Endodermal cell (in vitro differentiated cells): ENCODE results near the gene ARHGAP10. TPM values are rescaled to one million over a fixed set of nuclear protein-coding genes. Genes with fewer than 3 reads are reported as not detected.

Experiments used
- DNase-seq: peaks from one replicate; pipeline ENCODE4 v3.0.0-alpha.2; 2017
- H3K27ac ChIP-seq: 2 replicates; pipeline ENCODE4 v1.5.1; 2013; ENCODE audit warnings: mild to moderate bottlenecking, low read depth, low read length, moderate library complexity
- H3K27me3 ChIP-seq: 2 replicates; pipeline ENCODE4 v1.6.1; 2013; ENCODE audit warnings: mild to moderate bottlenecking, low read length, moderate library complexity; ENCODE audit not compliant: insufficient read depth, control insufficient read depth, poor library complexity, severe bottlenecking
- H3K36me3 ChIP-seq: 2 replicates; pipeline ENCODE4 v1.7.0; 2013; ENCODE audit warnings: mild to moderate bottlenecking, low read length, moderate library complexity; ENCODE audit not compliant: control insufficient read depth, insufficient read depth
- H3K4me1 ChIP-seq: one replicate; pipeline ENCODE4 v1.7.0; 2013; ENCODE audit warnings: low read length; ENCODE audit not compliant: control insufficient read depth, insufficient read depth
- H3K4me3 ChIP-seq: 2 replicates; pipeline ENCODE4 v1.5.1; 2013; ENCODE audit warnings: mild to moderate bottlenecking, low read length, moderate library complexity
- H3K9ac ChIP-seq: 2 replicates; pipeline ENCODE4 v1.6.1; 2013; ENCODE audit warnings: mild to moderate bottlenecking, low read length, moderate library complexity; ENCODE audit not compliant: poor library complexity, severe bottlenecking; ENCODE audit errors: extremely low read depth
- H3K9me3 ChIP-seq: 2 replicates; pipeline ENCODE4 v1.6.1; 2013; ENCODE audit warnings: mild to moderate bottlenecking, low read length, moderate library complexity; ENCODE audit not compliant: control insufficient read depth
- H3K27ac Mint-ChIP-seq: 2 replicates; pipeline ENCODE4 v1.8.0; 2020; ENCODE audit warnings: mixed read lengths
- H3K27me3 Mint-ChIP-seq: 2 replicates; pipeline ENCODE4 v1.8.0; 2021; ENCODE audit warnings: mild to moderate bottlenecking, mixed read lengths; ENCODE audit not compliant: insufficient read depth
- H3K36me3 Mint-ChIP-seq: 2 replicates; pipeline ENCODE4 v1.8.0; 2020; ENCODE audit warnings: low read depth, mixed read lengths
- H3K4me1 Mint-ChIP-seq: 2 replicates; pipeline ENCODE4 v1.8.0; 2020; ENCODE audit warnings: mixed read lengths
- H3K4me3 Mint-ChIP-seq: 2 replicates; pipeline ENCODE4 v1.8.0; 2020; ENCODE audit warnings: mild to moderate bottlenecking, moderate library complexity, mixed read lengths
- H3K9me3 Mint-ChIP-seq: 2 replicates; pipeline ENCODE4 v1.8.0; 2020; ENCODE audit warnings: mild to moderate bottlenecking, mixed read lengths
- CTCF ChIP-seq: fragments of 200-600 bp; sonication (generic); conservative IDR thresholded peaks from 2 replicates; pipeline ENCODE4 v1.5.0; 2021; ENCODE audit warnings: antibody characterized with exemption, mild to moderate bottlenecking
- WGBS, 2 experiments: methylation state at CpG; one replicate each; pipeline versions ENCODE4 v1.1.5 to v1.1.7; 2013; ENCODE audit warnings: missing lambda C conversion rate in 2 of 2, mixed read lengths in 1 of 2; ENCODE audit not compliant: insufficient coverage in 1 of 2, insufficient read length in 1 of 2; 5-methylcytosine and 5-hydroxymethylcytosine counted together
- total RNA-seq, 2 donors: library from RNA; stranded (reverse); fragmentation: NEBNext Ultra II Directional in 1 of 2; extraction: Animal tissue kit (Norgen Biotek cat#: 25700) in 1 of 2; gene quantifications; 2 replicates in 1 of 2; 3 replicates in 1 of 2; pipeline ENCODE4 v1.2.1, GENCODE V29; 2021

ARHGAP10 gene
- total RNA-seq, 2 donors from 2014 or later: 9.1 to 11.8 TPM

GRCh38 chr4:148077581-148077980 is 345.7 kb downstream of the ARHGAP10 start:
- H3K36me3 Mint-ChIP-seq: peaks cover 37% of the 10 kb centered on the region
- Histone ChIP-seq H3K4me1 (no peaks in the 10 kb centered on the region), H3K9ac (no peak overlapping the region), H3K36me3 (peaks cover 3% of the 10 kb centered on the region), H3K27me3 (no peaks in the 10 kb centered on the region), H3K9me3 (peaks cover 27% of the 10 kb centered on the region), H3K4me3 (no peak overlapping the region), H3K27ac (no peak overlapping the region)
- no peaks in the 10 kb centered on the region for H3K4me1 Mint-ChIP-seq
- no peak overlapping the region for H3K4me3 Mint-ChIP-seq
- H3K9me3 Mint-ChIP-seq: peaks cover 34% of the 10 kb centered on the region
- WGBS, 2 experiments: 97 to 100% methylated on average over 1 of the region's 1 CpG
- no peak for TF ChIP-seq CTCF
- DNase-seq: no peak
- no peak overlapping the region for H3K27ac Mint-ChIP-seq
- no peaks in the 10 kb centered on the region for H3K27me3 Mint-ChIP-seq

GRCh38 chr4:148078061-148078460 is 346.2 kb downstream of the ARHGAP10 start:
- DNase-seq: no peak
- Mint-ChIP-seq H3K27me3 (no peaks in the 10 kb centered on the region), H3K4me3 (no peak overlapping the region), H3K36me3 (peaks cover 33% of the 10 kb centered on the region), H3K27ac (no peak overlapping the region), H3K4me1 (no peaks in the 10 kb centered on the region), H3K9me3 (peaks cover 34% of the 10 kb centered on the region)
- Histone ChIP-seq H3K36me3 (peaks cover 3% of the 10 kb centered on the region), H3K4me1 (no peaks in the 10 kb centered on the region), H3K9me3 (peaks cover 27% of the 10 kb centered on the region), H3K27ac (no peak overlapping the region), H3K27me3 (no peaks in the 10 kb centered on the region), H3K4me3 (no peak overlapping the region), H3K9ac (no peak overlapping the region)
- 81% methylated on average over 2 of the region's 2 CpGs; no CpG with 5 or more reads in 1 of the 2 experiments for WGBS, 2 experiments
- no peak for TF ChIP-seq CTCF

GRCh38 chr4:148079961-148080360 is 348.1 kb downstream of the ARHGAP10 start:
- peaks cover 16% of the 10 kb centered on the region for H3K36me3 Mint-ChIP-seq
- no peaks in the 10 kb centered on the region for H3K4me1 Mint-ChIP-seq
- H3K27me3 Mint-ChIP-seq: no peaks in the 10 kb centered on the region
- Histone ChIP-seq H3K27ac (no peak overlapping the region), H3K4me1 (no peaks in the 10 kb centered on the region), H3K9ac (no peak overlapping the region), H3K4me3 (no peak overlapping the region), H3K9me3 (peaks cover 10% of the 10 kb centered on the region), H3K27me3 (no peaks in the 10 kb centered on the region), H3K36me3 (peaks cover 3% of the 10 kb centered on the region)
- H3K27ac Mint-ChIP-seq: no peak overlapping the region
- no peak overlapping the region for H3K4me3 Mint-ChIP-seq
- 88 to 92% methylated on average over 6 to 7 of the region's 7 CpGs for WGBS, 2 experiments
- H3K9me3 Mint-ChIP-seq: peaks cover 16% of the 10 kb centered on the region
- no peak for DNase-seq
- TF ChIP-seq CTCF: no peak
